T-cell (primary cell): Measurements from ENCODE around the gene IL9. TPM values are rescaled to one million over a fixed set of nuclear protein-coding genes. Genes with fewer than 3 reads are reported as not detected.

Experiments
- ATAC-seq, 4 experiments: fragments of 200-7000 bp in 3 of 4; fragments of 150-1000 bp in 1 of 4; cut with Tn5 transposase; replicated peaks in 1 of 4; 1 replicate in 3 of 4; 2 replicates in 1 of 4; pipeline ENCODE4 v1.10.0; 2021; ENCODE audit warnings: moderate library complexity in 3 of 4, mild to moderate bottlenecking in 2 of 4, moderate number of reproducible peaks in 1 of 4
- CTCF ChIA-PET, 2 donors: fragments of 300-600 bp; sonication (Branson Sonifier 250); formaldehyde crosslinking; loops; one replicate each; lab custom pipeline; 2022; ENCODE audit warnings: antibody characterized with exemption in 2 of 2; lab: Charles Lee
- POLR2A ChIA-PET, 2 donors: fragments of 300-600 bp; sonication (Branson Sonifier 250); formaldehyde crosslinking; loops; one replicate each; lab custom pipeline; 2022; ENCODE audit warnings: antibody characterized with exemption in 2 of 2; lab: Charles Lee
- DNase-seq, 35 experiments: peaks; one replicate each; pipeline versions ENCODE4 v3.0.0 to v3.0.0-alpha.2; 2013 to 2023
- H3K27ac ChIP-seq: one replicate; pipeline ENCODE4 v1.5.1; 2013; ENCODE audit warnings: low read length
- H3K27me3 ChIP-seq, 2 experiments: replicated peaks in 1 of 2; 1 replicate in 1 of 2; 2 replicates in 1 of 2; pipeline versions ENCODE4 v1.6.1 to v1.7.0; 2013; ENCODE audit warnings: low read length in 1 of 2, mixed read lengths in 1 of 2; ENCODE audit not compliant: control insufficient read depth in 2 of 2, insufficient read depth in 2 of 2; ENCODE audit errors: extremely low read depth in 1 of 2
- H3K36me3 ChIP-seq, 2 donors: 1 replicate in 1 of 2; 2 replicates in 1 of 2; pipeline versions ENCODE4 v1.6.1 to v1.7.0; 2013; ENCODE audit warnings: low read length in 1 of 2; ENCODE audit not compliant: control insufficient read depth in 2 of 2, insufficient read depth in 1 of 2; ENCODE audit errors: extremely low read depth in 1 of 2
- H3K4me1 ChIP-seq, 2 experiments: 1 replicate in 1 of 2; 2 replicates in 1 of 2; pipeline versions ENCODE4 v1.6.1 to v1.7.0; 2013; ENCODE audit warnings: low read length in 2 of 2, mixed read lengths in 1 of 2; ENCODE audit not compliant: insufficient read depth in 2 of 2, control insufficient read depth in 1 of 2; ENCODE audit errors: extremely low read depth in 1 of 2
- H3K4me3 ChIP-seq, 2 donors: 1 replicate in 1 of 2; 2 replicates in 1 of 2; pipeline versions ENCODE4 v1.5.1 to v1.7.0; 2013; ENCODE audit warnings: mild to moderate bottlenecking in 2 of 2, low read length in 1 of 2, moderate library complexity in 1 of 2; ENCODE audit not compliant: control insufficient read depth in 1 of 2; ENCODE audit errors: extremely low read depth in 1 of 2
- H3K9me3 ChIP-seq: 2 replicates; pipeline ENCODE4 v1.7.0; 2013
- H3K27ac Mint-ChIP-seq, 2 donors: one replicate each; pipeline ENCODE4 v1.8.0; 2020 to 2021; ENCODE audit warnings: mild to moderate bottlenecking in 2 of 2, mixed read lengths in 2 of 2
- H3K27me3 Mint-ChIP-seq, 2 donors: one replicate each; pipeline ENCODE4 v1.8.0; 2021 to 2022; ENCODE audit warnings: mixed read lengths in 2 of 2
- H3K36me3 Mint-ChIP-seq: one replicate; pipeline ENCODE4 v1.8.0; 2021; ENCODE audit warnings: mixed read lengths
- H3K4me1 Mint-ChIP-seq, 3 donors: one replicate each; pipeline ENCODE4 v1.8.0; 2020 to 2022; ENCODE audit warnings: mixed read lengths in 3 of 3, mild to moderate bottlenecking in 1 of 3
- H3K4me3 Mint-ChIP-seq, 3 donors: one replicate each; pipeline ENCODE4 v1.8.0; 2020 to 2022; ENCODE audit warnings: mild to moderate bottlenecking in 3 of 3, mixed read lengths in 3 of 3, moderate library complexity in 3 of 3
- H3K9me3 Mint-ChIP-seq, 3 donors: one replicate each; pipeline ENCODE4 v1.8.0; 2020 to 2022; ENCODE audit warnings: mixed read lengths in 3 of 3
- WGBS: methylation state at CpG from one replicate; pipeline ENCODE4 v1.1.5; 2013; ENCODE audit warnings: missing lambda C conversion rate; ENCODE audit not compliant: insufficient coverage; 5-methylcytosine and 5-hydroxymethylcytosine counted together
- total RNA-seq, 35 experiments: library from RNA in 6 of 35; stranded (reverse) in 6 of 35; fragments of 120-200 nt in 1 of 35; gene quantifications; one replicate each; pipeline versions ENCODE4 v1.2.1 to v1.2.4 and lab custom pipeline; 2013 to 2026

Gene IL9
- total RNA-seq, 5 donors from 2014 or later (not counting 1 experiment from before 2014, with no cell fraction given) = not detected

DNA sequence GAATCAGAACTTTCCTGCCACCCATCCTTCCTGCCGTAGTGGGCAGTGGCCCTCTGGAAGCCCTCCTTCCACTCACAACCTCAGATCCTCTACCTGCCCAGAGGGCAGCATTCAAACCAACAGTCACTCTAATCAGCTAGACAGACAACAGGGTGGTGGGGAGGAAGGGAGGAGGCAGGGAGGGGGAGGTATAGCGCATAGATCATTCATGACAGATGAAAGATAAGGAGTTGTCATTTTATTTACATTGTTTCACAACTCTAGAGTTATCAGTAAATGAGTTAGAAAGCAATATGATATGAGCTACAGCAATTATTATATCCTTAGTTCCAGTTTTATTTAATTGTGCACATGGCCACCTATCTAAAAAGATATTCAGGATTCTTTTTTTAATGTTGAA lies 852 bp downstream of the IL9 start:
- no peaks in the 10 kb centered on the region for H3K9me3 Mint-ChIP-seq
- H3K27me3 ChIP-seq = peaks cover 2 to 9% of the 10 kb centered on the region in 2 experiments
- no peak overlapping the region for H3K27ac ChIP-seq
- H3K27me3 Mint-ChIP-seq = peaks cover 28 to 29% of the 10 kb centered on the region in 2 donors
- ATAC-seq = no peak
- ChIA-PET CTCF (no interaction called here), POLR2A (no interaction called here)
- no peaks in the 10 kb centered on the region for H3K9me3 ChIP-seq
- no CpG with 5 or more reads among the region's 2 CpGs for WGBS
- no peak overlapping the region for H3K4me3 ChIP-seq
- H3K4me3 Mint-ChIP-seq = no peak overlapping the region
- H3K4me1 Mint-ChIP-seq = peaks cover 0 to 4% (median 3%) of the 10 kb centered on the region in 3 donors
- no peaks in the 10 kb centered on the region for H3K36me3 Mint-ChIP-seq
- no peak for DNase-seq
- no peak overlapping the region for H3K27ac Mint-ChIP-seq
- no peaks in the 10 kb centered on the region for H3K36me3 ChIP-seq
- H3K4me1 ChIP-seq = no peaks in the 10 kb centered on the region

DNA sequence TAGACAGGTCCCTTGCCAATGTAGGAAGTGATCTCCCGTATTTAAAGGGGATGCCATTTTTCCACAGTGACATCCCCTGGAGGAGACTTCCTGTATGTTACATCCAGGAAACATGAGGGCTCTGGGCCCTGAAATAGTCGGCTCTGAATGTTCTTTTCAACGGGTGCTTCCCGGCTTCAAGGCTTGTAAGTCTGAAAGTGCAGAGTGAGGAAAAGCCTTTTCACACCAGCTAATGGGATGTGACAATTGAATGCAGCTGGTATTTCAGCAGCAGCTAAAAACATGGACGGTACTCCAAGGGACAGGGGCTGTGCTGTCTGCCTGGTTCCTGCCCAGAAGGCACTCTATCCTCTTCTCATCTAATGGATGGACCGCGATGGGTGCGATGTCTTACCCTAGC lies 1.4 kb downstream of the IL9 start:
- Mint-ChIP-seq H3K27me3 (peaks cover 26 to 27% of the 10 kb centered on the region in 2 donors), H3K9me3 (no peaks in the 10 kb centered on the region), H3K27ac (no peak overlapping the region), H3K4me3 (no peak overlapping the region), H3K36me3 (no peaks in the 10 kb centered on the region), H3K4me1 (peaks cover 0 to 4% (median 3%) of the 10 kb centered on the region in 3 donors)
- no peak for ATAC-seq
- peaks cover 2 to 6% of the 10 kb centered on the region in 2 experiments for H3K27me3 ChIP-seq
- no peak overlapping the region for H3K4me3 ChIP-seq
- no peaks in the 10 kb centered on the region for H3K36me3 ChIP-seq
- H3K9me3 ChIP-seq = no peaks in the 10 kb centered on the region
- DNase-seq = no peak
- ChIA-PET POLR2A (no interaction called here), CTCF (no interaction called here)
- no peaks in the 10 kb centered on the region for H3K4me1 ChIP-seq
- 66% methylated on average over 6 of the region's 8 CpGs for WGBS
- H3K27ac ChIP-seq = no peak overlapping the region

DNA sequence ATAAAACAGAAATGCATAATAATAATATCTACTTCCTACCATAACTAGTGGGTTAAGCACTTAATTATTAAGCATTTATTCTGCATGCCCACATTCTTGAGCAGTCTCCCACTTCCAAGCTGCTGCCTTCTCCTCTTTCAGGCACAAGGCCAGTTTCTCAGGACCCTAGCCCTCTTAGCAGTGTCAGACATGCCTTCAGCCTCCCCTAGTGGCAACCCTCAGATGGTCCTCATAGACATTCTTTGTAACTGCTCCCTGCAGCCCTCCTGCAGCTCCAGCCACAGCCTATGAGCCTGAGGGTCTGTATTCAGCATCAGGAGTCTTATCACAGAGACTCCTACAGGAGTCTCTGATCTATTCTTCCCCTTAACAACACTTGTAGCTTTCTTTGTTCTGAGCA lies 3.9 kb downstream of the IL9 start:
- Histone ChIP-seq H3K4me1 (peaks cover 0 to 7% of the 10 kb centered on the region in 2 experiments), H3K36me3 (no peaks in the 10 kb centered on the region), H3K27ac (no peak overlapping the region), H3K4me3 (no peak overlapping the region), H3K9me3 (no peaks in the 10 kb centered on the region), H3K27me3 (peaks cover 2 to 8% of the 10 kb centered on the region in 2 experiments)
- Mint-ChIP-seq H3K9me3 (no peaks in the 10 kb centered on the region), H3K36me3 (no peaks in the 10 kb centered on the region), H3K27ac (no peak overlapping the region), H3K27me3 (peaks cover 15 to 18% of the 10 kb centered on the region in 2 donors), H3K4me1 (peaks cover 7 to 17% (median 11%) of the 10 kb centered on the region in 3 donors), H3K4me3 (no peak overlapping the region)
- ATAC-seq = no peak
- ChIA-PET POLR2A (no interaction called here), CTCF (interaction anchor here (0.6 to 1.8 kb wide), 5 partner anchors 9 to 1448 kb away, joined by 3 to 9 read pairs (median 4); no protein-coding TSS in a partner anchor)
- no peak for DNase-seq

GRCh38 chr5:135891268-135891667 lies 4.4 kb downstream of the IL9 start:
- H3K9me3 ChIP-seq = no peaks in the 10 kb centered on the region
- DNase-seq (no peak), ATAC-seq (no peak)
- POLR2A ChIA-PET = interaction anchor here in 1 of 2 donors (0.6 kb wide), 1 partner anchor 243 kb away, joined by 5 read pairs; no protein-coding TSS in a partner anchor
- WGBS = no CpG with 5 or more reads among the region's 2 CpGs
- Mint-ChIP-seq H3K36me3 (no peaks in the 10 kb centered on the region), H3K27ac (no peak overlapping the region), H3K4me3 (no peak overlapping the region), H3K4me1 (peaks cover 7 to 17% (median 11%) of the 10 kb centered on the region in 3 donors), H3K27me3 (peaks cover 14 to 15% of the 10 kb centered on the region in 2 donors), H3K9me3 (no peaks in the 10 kb centered on the region)
- H3K4me1 ChIP-seq = peaks cover 0 to 7% of the 10 kb centered on the region in 2 experiments
- CTCF ChIA-PET = interaction anchor here (0.6 to 1.8 kb wide), 6 partner anchors 10 to 1852 kb away, joined by 3 to 9 read pairs (median 5); no protein-coding TSS in a partner anchor
- no peaks in the 10 kb centered on the region for H3K36me3 ChIP-seq
- H3K27ac ChIP-seq = no peak overlapping the region
- H3K27me3 ChIP-seq = peaks cover 1 to 6% of the 10 kb centered on the region in 2 experiments
- no peak overlapping the region for H3K4me3 ChIP-seq

DNA sequence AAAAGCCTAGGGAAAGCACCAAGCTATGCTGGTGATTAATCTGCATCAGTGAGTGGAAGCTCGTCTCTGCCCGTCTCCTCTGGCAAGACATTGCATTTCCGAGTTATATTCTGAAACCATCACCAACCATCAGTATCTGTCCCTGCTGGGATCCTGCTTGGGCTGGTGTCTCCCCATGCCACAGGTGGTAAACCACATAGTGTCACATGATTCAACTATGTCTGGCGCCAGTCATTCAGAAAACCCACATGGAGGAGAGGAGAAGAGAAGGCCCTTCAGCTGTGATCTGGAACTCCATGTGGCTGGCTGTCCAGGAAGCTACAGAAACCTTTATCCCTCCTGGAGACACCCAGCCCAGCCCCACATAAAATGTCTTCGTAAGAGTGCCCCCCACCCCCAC lies 4.8 kb downstream of the IL9 start:
- Mint-ChIP-seq H3K27ac (no peak overlapping the region), H3K4me3 (no peak overlapping the region), H3K4me1 (peaks cover 7 to 17% (median 11%) of the 10 kb centered on the region in 3 donors), H3K36me3 (no peaks in the 10 kb centered on the region), H3K27me3 (peaks cover 10 to 11% of the 10 kb centered on the region in 2 donors), H3K9me3 (no peaks in the 10 kb centered on the region)
- ChIA-PET CTCF (interaction anchor here (0.6 to 1.8 kb wide), 6 partner anchors 10 to 1852 kb away, joined by 3 to 9 read pairs (median 5); no protein-coding TSS in a partner anchor), POLR2A (interaction anchor here in 1 of 2 donors (0.6 kb wide), 1 partner anchor 244 kb away, joined by 5 read pairs; no protein-coding TSS in a partner anchor)
- H3K36me3 ChIP-seq = no peaks in the 10 kb centered on the region
- no peak overlapping the region for H3K27ac ChIP-seq
- no peaks in the 10 kb centered on the region for H3K9me3 ChIP-seq
- H3K4me3 ChIP-seq = no peak overlapping the region
- ATAC-seq (peak in 1 of 4 experiments; percentile 7), DNase-seq (peak in 1 of 35 experiments; percentile 5)
- peaks cover 0 to 6% of the 10 kb centered on the region in 2 experiments for H3K27me3 ChIP-seq
- no CpG with 5 or more reads among the region's 5 CpGs for WGBS
- peaks cover 0 to 7% of the 10 kb centered on the region in 2 experiments for H3K4me1 ChIP-seq

DNA sequence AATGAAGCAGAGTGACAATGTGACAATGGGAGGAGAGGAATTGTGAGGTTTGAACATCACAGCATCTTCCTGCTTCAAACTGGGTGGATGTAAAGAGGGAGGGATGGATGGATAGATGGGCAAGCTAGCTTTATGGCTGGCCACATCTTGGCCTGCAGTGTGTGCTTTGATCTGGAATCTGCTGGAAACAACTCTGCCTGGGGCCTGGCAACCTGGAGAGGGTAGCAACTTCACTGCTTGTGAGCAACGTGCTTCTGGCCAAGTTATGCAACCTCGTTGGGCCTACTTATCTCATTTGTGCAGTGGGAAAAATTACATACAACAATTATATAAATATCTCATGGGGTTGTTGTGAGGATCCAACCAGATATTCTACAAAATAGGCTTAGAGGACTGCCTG lies 5.3 kb downstream of the IL9 start:
- Mint-ChIP-seq H3K27me3 (peaks cover 7 to 9% of the 10 kb centered on the region in 2 donors), H3K36me3 (no peaks in the 10 kb centered on the region), H3K4me1 (peaks cover 7 to 17% (median 11%) of the 10 kb centered on the region in 3 donors), H3K27ac (no peak overlapping the region), H3K9me3 (no peaks in the 10 kb centered on the region), H3K4me3 (no peak overlapping the region)
- ATAC-seq = no peak
- ChIA-PET POLR2A (no interaction called here), CTCF (interaction anchor here in 1 of 2 donors (0.7 to 1.8 kb wide), 2 partner anchors 11 to 196 kb away, joined by 3 to 4 read pairs; no protein-coding TSS in a partner anchor)
- no peaks in the 10 kb centered on the region for H3K9me3 ChIP-seq
- no peak for DNase-seq
- no peak overlapping the region for H3K27ac ChIP-seq
- H3K27me3 ChIP-seq = peaks cover 0 to 8% of the 10 kb centered on the region in 2 experiments
- peaks cover 0 to 7% of the 10 kb centered on the region in 2 experiments for H3K4me1 ChIP-seq
- H3K4me3 ChIP-seq = no peak overlapping the region
- H3K36me3 ChIP-seq = no peaks in the 10 kb centered on the region
- WGBS = no CpG with 5 or more reads among the region's 2 CpGs
